H9 (cell line): ENCODE results near the gene VWC2L. TPM values are rescaled to one million over a fixed set of nuclear protein-coding genes. Genes with fewer than 3 reads are reported as not detected.

Experiments
- DNase-seq: peaks from one replicate; pipeline ENCODE4 v3.0.0-alpha.2; 2017
- H2AFZ ChIP-seq: one replicate; pipeline ENCODE4 v1.6.1; 2013; ENCODE audit warnings: mild to moderate bottlenecking, low read length, control low read depth, moderate library complexity
- H2AK5ac ChIP-seq: 2 replicates; pipeline ENCODE4 v1.6.1; 2013; ENCODE audit warnings: low read length, control low read depth, mixed read lengths; ENCODE audit not compliant: insufficient read length
- H2BK120ac ChIP-seq: one replicate; pipeline ENCODE4 v1.6.1; 2013; ENCODE audit warnings: low read depth, mild to moderate bottlenecking, low read length, control low read depth, inconsistent platforms; ENCODE audit not compliant: poor library complexity, severe bottlenecking
- H2BK12ac ChIP-seq: 2 replicates; pipeline ENCODE4 v1.6.1; 2013; ENCODE audit warnings: low read length, control low read depth, mixed read lengths, low read depth; ENCODE audit not compliant: insufficient read length
- H2BK15ac ChIP-seq: 2 replicates; pipeline ENCODE4 v1.6.1; 2013; ENCODE audit warnings: low read depth, low read length, control low read depth
- H2BK20ac ChIP-seq: one replicate; pipeline ENCODE4 v1.6.1; 2013; ENCODE audit warnings: low read depth, mild to moderate bottlenecking, low read length, control low read depth, inconsistent platforms; ENCODE audit not compliant: poor library complexity, severe bottlenecking
- H2BK5ac ChIP-seq: 2 replicates; pipeline ENCODE4 v1.6.1; 2013; ENCODE audit warnings: low read length, control low read depth, mixed read lengths; ENCODE audit not compliant: insufficient read length
- H3K14ac ChIP-seq: 2 replicates; pipeline ENCODE4 v1.6.1; 2013; ENCODE audit warnings: low read length, control low read depth; ENCODE audit not compliant: insufficient read depth
- H3K18ac ChIP-seq: 2 replicates; pipeline ENCODE4 v1.6.1; 2013; ENCODE audit warnings: low read depth, mild to moderate bottlenecking, mixed read lengths, low read length, control low read depth; ENCODE audit not compliant: insufficient read length
- H3K23ac ChIP-seq: 2 replicates; pipeline ENCODE4 v1.6.1; 2013; ENCODE audit warnings: low read length, control low read depth, mixed read lengths, low read depth; ENCODE audit not compliant: insufficient read length
- H3K23me2 ChIP-seq: 2 replicates; pipeline ENCODE4 v1.6.1; 2013; ENCODE audit warnings: low read depth, mild to moderate bottlenecking, mixed read lengths, low read length, control low read depth; ENCODE audit not compliant: insufficient read length, poor library complexity, severe bottlenecking
- H3K27ac ChIP-seq: 2 replicates; pipeline ENCODE4 v1.5.1; 2013; ENCODE audit warnings: low read length, control low read depth, mixed read lengths, low read depth; ENCODE audit not compliant: insufficient read length
- H3K27me3 ChIP-seq: 2 replicates; pipeline ENCODE4 v1.6.1; 2013; ENCODE audit warnings: low read length, control low read depth, inconsistent platforms; ENCODE audit not compliant: insufficient read depth
- H3K4ac ChIP-seq: 2 replicates; pipeline ENCODE4 v1.6.1; 2013; ENCODE audit warnings: low read depth, mild to moderate bottlenecking, control low read depth, inconsistent platforms, low read length, moderate library complexity
- H3K4me1 ChIP-seq: 2 replicates; pipeline ENCODE4 v1.6.1; 2013; ENCODE audit warnings: low read length, control low read depth, inconsistent platforms; ENCODE audit not compliant: insufficient read depth
- H3K4me2 ChIP-seq: 2 replicates; pipeline ENCODE4 v1.6.1; 2013; ENCODE audit warnings: low read length, control low read depth, mixed read lengths; ENCODE audit not compliant: insufficient read length, insufficient read depth
- H3K56ac ChIP-seq: 2 replicates; pipeline ENCODE4 v1.6.1; 2013; ENCODE audit warnings: low read depth, mild to moderate bottlenecking, mixed read lengths, low read length, control low read depth; ENCODE audit not compliant: insufficient read length
- H3K79me1 ChIP-seq: 2 replicates; pipeline ENCODE4 v1.6.1; 2013; ENCODE audit warnings: low read depth, mild to moderate bottlenecking, moderate library complexity, low read length, control low read depth, inconsistent platforms; ENCODE audit not compliant: insufficient read depth, poor library complexity, severe bottlenecking
- H3K79me2 ChIP-seq: 2 replicates; pipeline ENCODE4 v1.6.1; 2013; ENCODE audit warnings: low read length, control low read depth, inconsistent platforms; ENCODE audit not compliant: insufficient read depth
- H3K9ac ChIP-seq: 2 replicates; pipeline ENCODE4 v1.6.1; 2013; ENCODE audit warnings: low read length, control low read depth, mixed read lengths; ENCODE audit not compliant: insufficient read length; ENCODE audit errors: extremely low read depth
- H3K9me3 ChIP-seq: one replicate; pipeline ENCODE4 v1.6.1; 2013; ENCODE audit warnings: low read depth, low read length, inconsistent platforms; ENCODE audit not compliant: control insufficient read depth
- H3T11ph ChIP-seq: one replicate; pipeline ENCODE4 v1.6.1; 2013; ENCODE audit warnings: mild to moderate bottlenecking, low read length, control low read depth, inconsistent platforms
- H4K20me1 ChIP-seq: one replicate; pipeline ENCODE4 v1.6.1; 2013; ENCODE audit not compliant: control insufficient read depth, insufficient read length, insufficient read depth
- H4K5ac ChIP-seq: 2 replicates; pipeline ENCODE4 v1.6.1; 2013; ENCODE audit warnings: low read depth, mild to moderate bottlenecking, mixed read lengths, low read length, control low read depth; ENCODE audit not compliant: insufficient read length
- H4K8ac ChIP-seq: replicated peaks from 2 replicates; pipeline ENCODE4 v1.6.1; 2013; ENCODE audit warnings: low read length, control low read depth, mixed read lengths, low read depth; ENCODE audit not compliant: insufficient read length
- H4K91ac ChIP-seq: 2 replicates; pipeline ENCODE4 v1.6.1; 2013; ENCODE audit warnings: low read depth, mild to moderate bottlenecking, moderate library complexity, mixed read lengths, low read length, control low read depth; ENCODE audit not compliant: insufficient read length
- H3K27ac Mint-ChIP-seq, 3 experiments: 2 replicates in 2 of 3; 3 replicates in 1 of 3; pipeline ENCODE4 v1.8.0; 2020 to 2021; ENCODE audit warnings: mixed read lengths in 3 of 3, mild to moderate bottlenecking in 1 of 3, moderate library complexity in 1 of 3
- H3K27me3 Mint-ChIP-seq: 2 replicates; pipeline ENCODE4 v1.8.0; 2021; ENCODE audit warnings: low read depth, mild to moderate bottlenecking, moderate library complexity, mixed read lengths
- H3K36me3 Mint-ChIP-seq, 3 experiments: 2 replicates in 2 of 3; 3 replicates in 1 of 3; pipeline ENCODE4 v1.8.0; 2020 to 2021; ENCODE audit warnings: low read depth in 3 of 3, mixed read lengths in 3 of 3; ENCODE audit not compliant: insufficient read depth in 1 of 3
- H3K4me1 Mint-ChIP-seq, 2 experiments: 2 replicates each; pipeline ENCODE4 v1.8.0; 2020; ENCODE audit warnings: mixed read lengths in 2 of 2
- H3K4me3 Mint-ChIP-seq, 2 experiments: 2 replicates in 1 of 2; 3 replicates in 1 of 2; pipeline ENCODE4 v1.8.0; 2020 to 2021; ENCODE audit warnings: mild to moderate bottlenecking in 2 of 2, mixed read lengths in 2 of 2, moderate library complexity in 1 of 2
- H3K9me3 Mint-ChIP-seq, 2 experiments: 2 replicates in 1 of 2; 3 replicates in 1 of 2; pipeline ENCODE4 v1.8.0; 2020; ENCODE audit warnings: mild to moderate bottlenecking in 2 of 2, mixed read lengths in 2 of 2, moderate library complexity in 1 of 2
- WGBS: extraction: QIAGEN DNeasy Blood & Tissue Kit; methylation state at CpG from one replicate; pipeline ENCODE4 v1.1.7; 2013; ENCODE audit warnings: missing lambda C conversion rate, low lambda C conversion rate, mixed read lengths; ENCODE audit not compliant: insufficient read length; ENCODE audit errors: extremely low coverage; 5-methylcytosine and 5-hydroxymethylcytosine counted together
- total RNA-seq: library from RNA; stranded (reverse); gene quantifications from 2 replicates; pipeline ENCODE4 v1.2.1, GENCODE V29; 2021
- TF ChIP-seq, protein P1 (sequence below): fragments of 200-600 bp; sonication (generic); conservative IDR thresholded peaks from 3 replicates; pipeline ENCODE4 v1.8.0; 2021; ENCODE audit warnings: antibody characterized with exemption, mild to moderate bottlenecking

The VWC2L gene
- total RNA-seq, 1 experiment from 2014 or later = not detected

DNA sequence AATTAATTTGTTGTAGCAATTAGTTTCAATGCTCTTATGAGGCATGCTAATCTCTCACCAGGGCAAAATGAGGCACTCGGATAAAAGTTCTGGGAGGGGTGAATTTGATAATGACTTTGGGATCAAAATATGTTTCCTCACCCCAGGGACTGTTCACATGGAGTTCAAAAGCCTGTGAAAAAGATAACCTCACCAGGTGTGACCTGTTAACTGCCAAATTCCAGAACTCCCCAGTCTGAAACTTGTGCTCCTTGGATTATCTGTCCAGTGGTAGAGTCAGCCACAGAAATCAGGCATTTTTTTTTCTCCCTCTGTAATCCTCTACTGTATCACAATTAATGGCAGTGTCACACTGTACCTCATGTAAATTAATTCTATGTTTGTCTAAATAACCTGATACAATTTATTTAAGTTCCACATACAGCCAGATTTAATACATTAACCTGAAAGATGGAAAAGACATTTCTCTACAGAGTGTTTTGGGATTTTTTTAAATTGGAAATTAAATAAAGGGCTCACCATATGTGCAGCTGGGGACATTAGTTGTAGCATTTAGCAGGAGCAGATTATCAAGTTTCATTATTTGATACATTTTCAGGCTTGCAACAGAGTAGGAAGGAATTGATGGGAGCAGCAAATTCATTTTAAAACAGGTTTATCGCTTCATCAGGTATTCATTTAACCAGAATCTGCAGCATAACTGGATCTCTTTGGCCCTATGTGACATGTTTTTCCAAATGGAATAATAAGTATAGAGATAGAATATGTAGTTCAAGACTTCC is 191.2 kb downstream of the VWC2L start:
- DNase-seq = no peak
- Histone ChIP-seq H2AFZ (no peak overlapping the region), H3K4ac (no peak overlapping the region), H2BK5ac (no peak overlapping the region), H3K14ac (no peak overlapping the region), H3K18ac (no peak overlapping the region), H2BK120ac (no peak overlapping the region), H3K56ac (no peak overlapping the region), H3K4me1 (no peaks in the 10 kb centered on the region), H3K27me3 (peaks cover 2% of the 10 kb centered on the region; the same call in 1 of the 2 replicates), H4K20me1 (no peaks in the 10 kb centered on the region), H4K8ac (no peak overlapping the region), H4K5ac (no peak overlapping the region), H3T11ph (no peak overlapping the region), H2AK5ac (no peak overlapping the region), H3K79me1 (no peaks in the 10 kb centered on the region), H2BK20ac (no peak overlapping the region), H3K23ac (no peak overlapping the region), H2BK15ac (no peak overlapping the region), H4K91ac (no peak overlapping the region), H2BK12ac (no peak overlapping the region), H3K27ac (no peak overlapping the region), H3K9me3 (no peaks in the 10 kb centered on the region), H3K9ac (no peak overlapping the region), H3K79me2 (no peaks in the 10 kb centered on the region), H3K23me2 (no peaks in the 10 kb centered on the region), H3K4me2 (no peak overlapping the region)
- H3K27me3 Mint-ChIP-seq = peaks cover 62% of the 10 kb centered on the region
- H3K27ac Mint-ChIP-seq = no peak overlapping the region
- no CpG with 5 or more reads among the region's 2 CpGs for WGBS
- H3K9me3 Mint-ChIP-seq = no peaks in the 10 kb centered on the region
- no peaks in the 10 kb centered on the region for H3K36me3 Mint-ChIP-seq
- no peak overlapping the region for H3K4me3 Mint-ChIP-seq
- peaks cover 0 to 3% of the 10 kb centered on the region in 2 experiments; a peak in 1 of 4 replicates for H3K4me1 Mint-ChIP-seq
- TF ChIP-seq, protein P1, sequence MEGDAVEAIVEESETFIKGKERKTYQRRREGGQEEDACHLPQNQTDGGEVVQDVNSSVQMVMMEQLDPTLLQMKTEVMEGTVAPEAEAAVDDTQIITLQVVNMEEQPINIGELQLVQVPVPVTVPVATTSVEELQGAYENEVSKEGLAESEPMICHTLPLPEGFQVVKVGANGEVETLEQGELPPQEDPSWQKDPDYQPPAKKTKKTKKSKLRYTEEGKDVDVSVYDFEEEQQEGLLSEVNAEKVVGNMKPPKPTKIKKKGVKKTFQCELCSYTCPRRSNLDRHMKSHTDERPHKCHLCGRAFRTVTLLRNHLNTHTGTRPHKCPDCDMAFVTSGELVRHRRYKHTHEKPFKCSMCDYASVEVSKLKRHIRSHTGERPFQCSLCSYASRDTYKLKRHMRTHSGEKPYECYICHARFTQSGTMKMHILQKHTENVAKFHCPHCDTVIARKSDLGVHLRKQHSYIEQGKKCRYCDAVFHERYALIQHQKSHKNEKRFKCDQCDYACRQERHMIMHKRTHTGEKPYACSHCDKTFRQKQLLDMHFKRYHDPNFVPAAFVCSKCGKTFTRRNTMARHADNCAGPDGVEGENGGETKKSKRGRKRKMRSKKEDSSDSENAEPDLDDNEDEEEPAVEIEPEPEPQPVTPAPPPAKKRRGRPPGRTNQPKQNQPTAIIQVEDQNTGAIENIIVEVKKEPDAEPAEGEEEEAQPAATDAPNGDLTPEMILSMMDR = no peak
